Nephron progenitor cell (in vitro differentiated cells): ENCODE results near the gene TBC1D13.

Source experiments
- DNase-seq: peaks from one replicate; pipeline ENCODE4 v3.0.0; 2021
- H3K27ac Mint-ChIP-seq: 2 replicates; pipeline ENCODE4 v1.8.0; 2021; ENCODE audit warnings: mild to moderate bottlenecking, moderate library complexity, mixed read lengths
- H3K27me3 Mint-ChIP-seq: 2 replicates; pipeline ENCODE4 v1.8.0; 2021; ENCODE audit warnings: mild to moderate bottlenecking, low read depth, mixed read lengths; ENCODE audit not compliant: poor library complexity
- H3K36me3 Mint-ChIP-seq: 2 replicates; pipeline ENCODE4 v1.8.0; 2021; ENCODE audit warnings: low read depth, mixed read lengths
- H3K4me1 Mint-ChIP-seq: 2 replicates; pipeline ENCODE4 v1.8.0; 2021; ENCODE audit warnings: mixed read lengths
- H3K4me3 Mint-ChIP-seq: 2 replicates; pipeline ENCODE4 v1.8.0; 2021; ENCODE audit warnings: mild to moderate bottlenecking, moderate library complexity, mixed read lengths
- H3K9me3 Mint-ChIP-seq: 2 replicates; pipeline ENCODE4 v1.8.0; 2021; ENCODE audit warnings: mild to moderate bottlenecking, moderate library complexity, mixed read lengths
- CTCF ChIP-seq: fragments of 200-600 bp; sonication (generic); IDR thresholded peaks from 2 replicates; pipeline ENCODE4 v1.5.0; 2021; ENCODE audit warnings: antibody characterized with exemption

Gene TBC1D13

GRCh38 chr9:128805661-128806060, 18.6 kb downstream of the TBC1D13 start:
- H3K4me3 Mint-ChIP-seq, result no peak overlapping the region
- peaks cover 37% of the 10 kb centered on the region for H3K36me3 Mint-ChIP-seq
- H3K4me1 Mint-ChIP-seq, result no peaks in the 10 kb centered on the region
- H3K27ac Mint-ChIP-seq, result no peak overlapping the region
- no peak for DNase-seq
- no peak for TF ChIP-seq CTCF
- H3K27me3 Mint-ChIP-seq, result no peaks in the 10 kb centered on the region
- no peaks in the 10 kb centered on the region for H3K9me3 Mint-ChIP-seq

- TF ChIP-seq CTCF, result no peak
- Mint-ChIP-seq H3K9me3 (no peaks in the 10 kb centered on the region), H3K4me1 (no peaks in the 10 kb centered on the region), H3K27ac (no peak overlapping the region), H3K27me3 (no peaks in the 10 kb centered on the region), H3K4me3 (no peak overlapping the region), H3K36me3 (peaks cover 23% of the 10 kb centered on the region)
- DNase-seq, result no peak
These were observed 20.8 kb downstream of the TBC1D13 start for GRCh38 chr9:128807827-128808226.

GRCh38 chr9:128808543-128808942, 21.5 kb downstream of the TBC1D13 start:
- no peak for TF ChIP-seq CTCF
- no peaks in the 10 kb centered on the region for H3K4me1 Mint-ChIP-seq
- H3K9me3 Mint-ChIP-seq, result no peaks in the 10 kb centered on the region
- no peaks in the 10 kb centered on the region for H3K27me3 Mint-ChIP-seq
- peak overlapping the region; percentile 44 for H3K27ac Mint-ChIP-seq
- no peak for DNase-seq
- peaks cover 16% of the 10 kb centered on the region for H3K36me3 Mint-ChIP-seq
- H3K4me3 Mint-ChIP-seq, result no peak overlapping the region

- no peaks in the 10 kb centered on the region for H3K27me3 Mint-ChIP-seq
- TF ChIP-seq CTCF, result no peak
- no peaks in the 10 kb centered on the region for H3K4me1 Mint-ChIP-seq
- DNase-seq, result no peak
- H3K27ac Mint-ChIP-seq, result no peak overlapping the region
- H3K9me3 Mint-ChIP-seq, result no peaks in the 10 kb centered on the region
- H3K36me3 Mint-ChIP-seq, result peaks cover 10% of the 10 kb centered on the region
- no peak overlapping the region for H3K4me3 Mint-ChIP-seq
These were observed 22.1 kb downstream of the TBC1D13 start for GRCh38 chr9:128809036-128809599.

GRCh38 chr9:128809831-128810230, 22.8 kb downstream of the TBC1D13 start:
- no peaks in the 10 kb centered on the region for H3K4me1 Mint-ChIP-seq
- no peak for DNase-seq
- H3K4me3 Mint-ChIP-seq, result no peak overlapping the region
- no peaks in the 10 kb centered on the region for H3K27me3 Mint-ChIP-seq
- peaks cover 10% of the 10 kb centered on the region for H3K36me3 Mint-ChIP-seq
- no peaks in the 10 kb centered on the region for H3K9me3 Mint-ChIP-seq
- TF ChIP-seq CTCF, result no peak
- H3K27ac Mint-ChIP-seq, result peak overlapping the region; percentile 88

- H3K27me3 Mint-ChIP-seq, result peaks cover 2% of the 10 kb centered on the region
- no peak overlapping the region for H3K4me3 Mint-ChIP-seq
- H3K4me1 Mint-ChIP-seq, result no peaks in the 10 kb centered on the region
- no peak for TF ChIP-seq CTCF
- no peak for DNase-seq
- H3K9me3 Mint-ChIP-seq, result no peaks in the 10 kb centered on the region
- H3K36me3 Mint-ChIP-seq, result peaks cover 7% of the 10 kb centered on the region
- H3K27ac Mint-ChIP-seq, result peak overlapping the region; percentile 27
These were observed 23.8 kb downstream of the TBC1D13 start for GRCh38 chr9:128810873-128811272.
